ENCODE measurements around the gene LRRC72. TPM values are rescaled to one million over a fixed set of nuclear protein-coding genes. Genes with fewer than 3 reads are reported as not detected.

The LRRC72 gene
- total RNA-seq, 1 experiment from 2014 or later: not detected

GRCh38 chr7:16548428-16548827 lies 21.8 kb downstream of the LRRC72 start:
- peaks cover 8% of the 10 kb centered on the region for H3K27me3 ChIP-seq (ENCODE audit: control insufficient read depth, insufficient read depth, low read length)
- H3K36me3 ChIP-seq (ENCODE audit: control insufficient read depth, insufficient read depth, low read length): no peaks in the 10 kb centered on the region
- DNase-seq (ENCODE audit: low read depth, low spot score) (no peak), ATAC-seq (no peak)
- TF ChIP-seq SIN3A (IDR thresholded peaks at IDR 0.05; ENCODE audit: borderline replicate concordance, insufficient read depth, low read depth, low read length): no peak
- TF ChIP-seq POLR2AphosphoS5 (IDR thresholded peaks at IDR 0.05; ENCODE audit: low read depth, low read length): no peak
- TF ChIP-seq CTCF (IDR thresholded peaks at IDR 0.05): no peak
- no peak for TF ChIP-seq REST (IDR thresholded peaks at IDR 0.05; ENCODE audit: insufficient read depth in 1 of 2, low read depth in 2 of 2, low read length in 1 of 2)
- no peak for TF ChIP-seq TCF7L2 (IDR thresholded peaks at IDR 0.05; ENCODE audit: low read depth, low read length)
- no peaks in the 10 kb centered on the region for H3K9me3 ChIP-seq (ENCODE audit: control insufficient read depth, insufficient read depth, low read depth, low read length)
- H3K4me1 ChIP-seq (ENCODE audit: control insufficient read depth, insufficient read depth, low read length): no peaks in the 10 kb centered on the region
- H3K4me3 ChIP-seq (ENCODE audit: low read depth in 2 of 2, low read length in 2 of 2): no peak overlapping the region
- in situ Hi-C loops (cut with HindIII; ENCODE audit: low pct_unique_long_range_greater_than_20kb, low sequenced_read_pairs): no loop called here
- no peak overlapping the region for H3K27ac ChIP-seq (ENCODE audit: low read length)
- ChIA-PET CTCF (no interaction called here), POLR2A (no interaction called here)
- no TSS peak for BruUV-seq (replicated peaks)
- intact Hi-C loops (cut with micrococcal nuclease; ENCODE audit: unreplicated experiment): no loop called here

- in situ Hi-C loops (cut with HindIII; ENCODE audit: low pct_unique_long_range_greater_than_20kb, low sequenced_read_pairs): no loop called here
Measured at GRCh38 chr7:16550671-16551070, 24.0 kb downstream of the LRRC72 start.

More at GRCh38 chr7:16550671-16551070, 24.0 kb downstream of the LRRC72 start:
- TF ChIP-seq REST (IDR thresholded peaks at IDR 0.05; ENCODE audit: insufficient read depth in 1 of 2, low read depth in 2 of 2, low read length in 1 of 2) (no peak), TCF7L2 (IDR thresholded peaks at IDR 0.05; ENCODE audit: low read depth, low read length) (no peak), SIN3A (IDR thresholded peaks at IDR 0.05; ENCODE audit: borderline replicate concordance, insufficient read depth, low read depth, low read length) (no peak), CTCF (IDR thresholded peaks at IDR 0.05) (no peak), POLR2AphosphoS5 (IDR thresholded peaks at IDR 0.05; ENCODE audit: low read depth, low read length) (no peak)
- no TSS peak for BruUV-seq (replicated peaks)
- Histone ChIP-seq H3K27me3 (ENCODE audit: control insufficient read depth, insufficient read depth, low read length) (peaks cover 5% of the 10 kb centered on the region), H3K36me3 (ENCODE audit: control insufficient read depth, insufficient read depth, low read length) (no peaks in the 10 kb centered on the region), H3K9me3 (ENCODE audit: control insufficient read depth, insufficient read depth, low read depth, low read length) (no peaks in the 10 kb centered on the region), H3K27ac (ENCODE audit: low read length) (no peak overlapping the region), H3K4me1 (ENCODE audit: control insufficient read depth, insufficient read depth, low read length) (no peaks in the 10 kb centered on the region), H3K4me3 (ENCODE audit: low read depth in 2 of 2, low read length in 2 of 2) (no peak overlapping the region)
- intact Hi-C loops (cut with micrococcal nuclease; ENCODE audit: unreplicated experiment): no loop called here
- POLR2A ChIA-PET: no interaction called here
- CTCF ChIA-PET: no interaction called here
- ATAC-seq: no peak
- no peak for DNase-seq (ENCODE audit: low read depth, low spot score)
